Measurements from ENCODE around the gene SLC38A4.

SLC38A4 gene

GRCh38 chr12:46839232-46839631 lies 13.4 kb upstream of the SLC38A4 start:
- H3K4me3 ChIP-seq (ENCODE audit: low read depth, low read length), result no peak overlapping the region
- DNase-seq (ENCODE audit: low read depth, low spot score), result no peak
- POLR2A ChIA-PET, result no interaction called here
- CTCF ChIA-PET, result no interaction called here
- TF ChIP-seq, protein P1, sequence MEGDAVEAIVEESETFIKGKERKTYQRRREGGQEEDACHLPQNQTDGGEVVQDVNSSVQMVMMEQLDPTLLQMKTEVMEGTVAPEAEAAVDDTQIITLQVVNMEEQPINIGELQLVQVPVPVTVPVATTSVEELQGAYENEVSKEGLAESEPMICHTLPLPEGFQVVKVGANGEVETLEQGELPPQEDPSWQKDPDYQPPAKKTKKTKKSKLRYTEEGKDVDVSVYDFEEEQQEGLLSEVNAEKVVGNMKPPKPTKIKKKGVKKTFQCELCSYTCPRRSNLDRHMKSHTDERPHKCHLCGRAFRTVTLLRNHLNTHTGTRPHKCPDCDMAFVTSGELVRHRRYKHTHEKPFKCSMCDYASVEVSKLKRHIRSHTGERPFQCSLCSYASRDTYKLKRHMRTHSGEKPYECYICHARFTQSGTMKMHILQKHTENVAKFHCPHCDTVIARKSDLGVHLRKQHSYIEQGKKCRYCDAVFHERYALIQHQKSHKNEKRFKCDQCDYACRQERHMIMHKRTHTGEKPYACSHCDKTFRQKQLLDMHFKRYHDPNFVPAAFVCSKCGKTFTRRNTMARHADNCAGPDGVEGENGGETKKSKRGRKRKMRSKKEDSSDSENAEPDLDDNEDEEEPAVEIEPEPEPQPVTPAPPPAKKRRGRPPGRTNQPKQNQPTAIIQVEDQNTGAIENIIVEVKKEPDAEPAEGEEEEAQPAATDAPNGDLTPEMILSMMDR (IDR thresholded peaks at IDR 0.05; ENCODE audit: insufficient read depth, low read length, missing control alignments), result no peak

GRCh38 chr12:46835785-46836184 lies 10.0 kb upstream of the SLC38A4 start:
- POLR2A ChIA-PET, result no interaction called here
- no peak overlapping the region for H3K4me3 ChIP-seq (ENCODE audit: low read depth, low read length)
- CTCF ChIA-PET, result no interaction called here
- DNase-seq (ENCODE audit: low read depth, low spot score), result no peak
- TF ChIP-seq, protein P1 (IDR thresholded peaks at IDR 0.05; ENCODE audit: insufficient read depth, low read length, missing control alignments), result no peak

DNA sequence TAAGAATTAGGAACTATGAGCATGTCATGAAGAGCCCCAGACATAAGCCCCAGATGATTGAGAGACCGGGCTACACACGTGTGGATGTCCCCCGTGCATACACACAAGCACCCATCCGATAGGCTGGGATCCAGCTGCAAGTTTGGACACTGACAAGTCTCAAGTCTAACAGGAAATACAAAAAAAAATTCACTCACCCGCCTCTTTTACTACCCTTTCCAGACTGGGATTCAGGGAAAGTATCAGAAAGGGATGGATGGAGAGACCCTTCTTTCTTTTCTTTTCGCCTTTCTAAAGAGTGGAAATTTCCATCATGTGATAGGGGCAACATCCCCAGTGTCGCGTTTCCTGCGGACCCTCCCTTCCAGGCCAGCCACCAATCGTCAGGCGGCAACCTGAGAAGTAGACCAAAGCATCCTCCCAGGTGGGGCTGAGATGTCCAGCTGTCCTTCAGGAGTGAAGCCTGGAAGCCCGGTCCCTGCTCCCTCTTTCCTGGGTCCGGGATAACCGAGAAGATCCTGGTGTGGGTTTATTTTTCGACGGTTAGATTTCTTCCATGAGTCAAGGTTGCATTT lies 6.4 kb upstream of the SLC38A4 start:
- TF ChIP-seq, protein P1 (IDR thresholded peaks at IDR 0.05; ENCODE audit: insufficient read depth, low read length, missing control alignments), result no peak
- H3K4me3 ChIP-seq (ENCODE audit: low read depth, low read length), result no peak overlapping the region
- ChIA-PET CTCF (interaction anchor here (1.8 to 2.7 kb wide), 2 partner anchors 11 to 102 kb away, joined by 4 to 9 read pairs; no protein-coding TSS in a partner anchor), POLR2A (no interaction called here)
- DNase-seq (ENCODE audit: low read depth, low spot score), result no peak

GRCh38 chr12:46831335-46832129 lies 5.7 kb upstream of the SLC38A4 start:
- CTCF ChIA-PET, result interaction anchor here (1.8 to 2.7 kb wide), 2 partner anchors 11 to 102 kb away, joined by 4 to 9 read pairs; no protein-coding TSS in a partner anchor
- no peak for DNase-seq (ENCODE audit: low read depth, low spot score)
- peak overlapping the region; percentile 55 for H3K4me3 ChIP-seq (ENCODE audit: low read depth, low read length)
- POLR2A ChIA-PET, result no interaction called here
- TF ChIP-seq, protein P1 (IDR thresholded peaks at IDR 0.05; ENCODE audit: insufficient read depth, low read length, missing control alignments), result no peak

DNA sequence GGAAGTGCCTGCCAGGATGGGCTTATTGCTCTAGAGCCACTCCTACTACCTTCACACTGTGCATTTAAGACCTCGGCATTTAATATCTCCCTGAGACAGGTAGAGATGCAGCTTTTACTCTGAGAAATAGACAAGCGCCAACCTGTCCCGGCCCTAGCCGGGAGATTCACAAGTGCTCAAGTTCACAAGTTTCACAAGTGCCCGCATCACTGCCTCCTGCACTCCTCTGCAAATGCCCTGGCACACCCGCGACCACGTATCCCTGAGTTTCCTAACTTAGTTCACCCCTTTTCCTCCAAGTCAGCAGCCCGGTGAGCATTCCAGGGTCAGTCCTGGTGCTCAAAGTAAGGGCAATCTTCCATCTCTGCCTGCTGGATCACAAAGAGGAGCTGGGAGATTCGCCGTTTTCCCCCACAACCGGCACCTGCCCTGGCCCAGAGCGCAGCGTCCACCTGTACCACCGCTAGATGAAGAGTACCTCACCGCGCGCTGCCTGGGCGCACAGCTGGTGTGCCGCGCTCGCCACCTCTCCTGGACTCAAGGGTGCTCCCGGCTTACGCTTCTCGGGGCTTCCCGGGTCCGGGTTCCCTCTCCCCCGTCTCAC lies 5.0 kb upstream of the SLC38A4 start:
- TF ChIP-seq, protein P1 (IDR thresholded peaks at IDR 0.05; ENCODE audit: insufficient read depth, low read length, missing control alignments), result no peak
- ChIA-PET CTCF (interaction anchor here (1.2 to 2.7 kb wide), 2 partner anchors 103 to 706 kb away, joined by 3 to 9 read pairs; no protein-coding TSS in a partner anchor), POLR2A (no interaction called here)
- DNase-seq (ENCODE audit: low read depth, low spot score), result no peak
- H3K4me3 ChIP-seq (ENCODE audit: low read depth, low read length), result peak overlapping the region; percentile 55

DNA sequence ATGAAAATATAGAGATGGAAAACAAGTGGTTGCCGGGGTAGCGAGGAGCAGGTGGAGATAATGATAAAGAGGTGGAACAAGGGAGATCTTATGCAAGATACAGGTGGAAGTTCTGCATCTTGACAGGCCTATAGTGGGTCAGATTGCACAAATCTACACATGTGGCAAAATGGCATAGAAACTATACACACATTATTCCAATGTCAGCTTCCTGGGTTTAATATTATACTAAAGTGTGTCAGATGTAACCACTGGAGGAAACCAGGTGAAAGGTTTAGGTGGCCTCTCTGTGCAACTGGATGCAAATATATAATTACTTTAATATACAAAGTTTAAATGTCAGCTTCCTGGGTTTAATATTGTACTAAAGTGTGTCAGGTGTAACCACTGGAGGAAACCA lies 1.1 kb downstream of the SLC38A4 start:
- ChIA-PET POLR2A (no interaction called here), CTCF (no interaction called here)
- TF ChIP-seq, protein P1 (IDR thresholded peaks at IDR 0.05; ENCODE audit: insufficient read depth, low read length, missing control alignments), result no peak
- no peak overlapping the region for H3K4me3 ChIP-seq (ENCODE audit: low read depth, low read length)
- no peak for DNase-seq (ENCODE audit: low read depth, low spot score)

All from AG04449 (cell line).